MM.1S (cell line): ENCODE results near the gene PKNOX1.
"Not testable (repeated sequence)": the region's sequence is repeated elsewhere in the genome, so short reads cannot be mapped to it uniquely, and the experiment has no call there.

Source experiments
- CTCF ChIP-seq: fragments of 300-600 bp; sonication (generic); IDR thresholded peaks from 2 replicates; pipeline ENCODE4 v1.5.1; 2016; ENCODE audit warnings: antibody characterized with exemption, low read length, mixed read lengths
- EZH2 ChIP-seq: fragments of 300-600 bp; sonication (generic); optimal IDR thresholded peaks from 2 replicates; pipeline ENCODE3; 2017; ENCODE audit warnings: low read depth, mild to moderate bottlenecking, antibody characterized with exemption, low read length, mixed read lengths
- EZH2phosphoT487 ChIP-seq: fragments of 300-600 bp; sonication (generic); IDR thresholded peaks from 2 replicates; pipeline ENCODE4 v1.6.1; 2018; ENCODE audit warnings: antibody characterized with exemption, low read length

- TF ChIP-seq CTCF, EZH2phosphoT487, EZH2: not testable (repeated sequence)
Observed at GRCh38 chr21:43045165-43045875, 71.0 kb downstream of the PKNOX1 start.
